ENCODE data around the gene C9orf153.

DNA sequence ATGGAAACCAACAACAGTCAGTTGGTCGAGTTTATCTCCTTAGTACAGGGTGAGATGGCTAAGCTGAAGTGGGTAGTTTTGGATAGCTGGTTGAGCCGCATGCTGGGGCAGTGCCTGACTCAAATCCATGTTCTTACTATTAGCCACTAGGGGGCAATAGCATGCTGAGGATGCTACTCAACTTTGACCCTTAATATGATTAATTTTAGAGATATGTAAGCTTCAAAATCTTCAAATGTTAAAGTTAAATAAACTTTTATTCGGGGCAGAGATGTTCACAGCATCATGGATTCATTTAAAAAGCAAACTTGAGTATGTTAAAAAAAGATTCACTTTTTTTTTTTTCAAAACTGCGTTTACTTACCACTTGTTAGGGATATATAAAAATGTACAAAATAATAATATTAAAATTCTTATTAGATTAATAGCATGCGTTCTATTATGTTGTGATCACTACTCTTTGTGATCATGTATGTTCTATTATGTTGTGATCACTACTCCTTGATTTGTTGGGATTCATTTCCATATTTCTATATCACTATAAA is 57.0 kb downstream of the C9orf153 start:
- TF ChIP-seq, protein P1, sequence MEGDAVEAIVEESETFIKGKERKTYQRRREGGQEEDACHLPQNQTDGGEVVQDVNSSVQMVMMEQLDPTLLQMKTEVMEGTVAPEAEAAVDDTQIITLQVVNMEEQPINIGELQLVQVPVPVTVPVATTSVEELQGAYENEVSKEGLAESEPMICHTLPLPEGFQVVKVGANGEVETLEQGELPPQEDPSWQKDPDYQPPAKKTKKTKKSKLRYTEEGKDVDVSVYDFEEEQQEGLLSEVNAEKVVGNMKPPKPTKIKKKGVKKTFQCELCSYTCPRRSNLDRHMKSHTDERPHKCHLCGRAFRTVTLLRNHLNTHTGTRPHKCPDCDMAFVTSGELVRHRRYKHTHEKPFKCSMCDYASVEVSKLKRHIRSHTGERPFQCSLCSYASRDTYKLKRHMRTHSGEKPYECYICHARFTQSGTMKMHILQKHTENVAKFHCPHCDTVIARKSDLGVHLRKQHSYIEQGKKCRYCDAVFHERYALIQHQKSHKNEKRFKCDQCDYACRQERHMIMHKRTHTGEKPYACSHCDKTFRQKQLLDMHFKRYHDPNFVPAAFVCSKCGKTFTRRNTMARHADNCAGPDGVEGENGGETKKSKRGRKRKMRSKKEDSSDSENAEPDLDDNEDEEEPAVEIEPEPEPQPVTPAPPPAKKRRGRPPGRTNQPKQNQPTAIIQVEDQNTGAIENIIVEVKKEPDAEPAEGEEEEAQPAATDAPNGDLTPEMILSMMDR (IDR thresholded peaks at IDR 0.05) = peak; percentile 54 to 71 (median 59)
- TF ChIP-seq POLR2A (IDR thresholded peaks at IDR 0.05) = no peak

Data from testis (tissue), 2 donors.